CD4-positive, CD25-positive, alpha-beta regulatory T cell (primary cell): ENCODE data around the gene FCRL2. TPM values are rescaled to one million over a fixed set of nuclear protein-coding genes. Genes with fewer than 3 reads are reported as not detected.
"Not testable (repeated sequence)": the region's sequence is repeated elsewhere in the genome, so short reads cannot be mapped to it uniquely, and the experiment has no call there.

ENCODE experiments used
- ATAC-seq, 2 donors: fragments of 150-1000 bp; cut with Tn5 transposase; one replicate each; pipeline ENCODE4 v1.10.0; 2021; ENCODE audit warnings: low read depth in 2 of 2, moderate number of reproducible peaks in 2 of 2, moderate library complexity in 1 of 2
- DNase-seq, 3 donors: peaks; one replicate each; pipeline versions ENCODE4 v3.0.0 to v3.0.0-alpha.2; 2012 to 2022; ENCODE audit warnings: mixed read lengths in 1 of 3
- H3K27ac ChIP-seq: one replicate; pipeline ENCODE4 v1.7.0; 2013; ENCODE audit warnings: mild to moderate bottlenecking, low read length; ENCODE audit not compliant: insufficient read depth, poor library complexity, severe bottlenecking
- H3K27me3 ChIP-seq: one replicate; pipeline ENCODE4 v1.7.0; 2013; ENCODE audit warnings: low read length; ENCODE audit not compliant: control insufficient read depth, insufficient read depth
- H3K36me3 ChIP-seq: one replicate; pipeline ENCODE4 v1.7.0; 2013; ENCODE audit warnings: mild to moderate bottlenecking, low read length, moderate library complexity; ENCODE audit not compliant: control insufficient read depth, insufficient read depth
- H3K4me1 ChIP-seq: 2 replicates; pipeline ENCODE4 v1.7.0; 2013; ENCODE audit warnings: mild to moderate bottlenecking, low read length; ENCODE audit not compliant: insufficient read depth, control insufficient read depth, poor library complexity, severe bottlenecking
- H3K4me3 ChIP-seq: one replicate; pipeline ENCODE4 v1.7.0; 2013; ENCODE audit warnings: low read depth, mild to moderate bottlenecking, low read length, moderate library complexity
- H3K9me3 ChIP-seq, 2 experiments: 1 replicate in 1 of 2; 2 replicates in 1 of 2; pipeline ENCODE4 v1.7.0; 2013; ENCODE audit warnings: low read length in 2 of 2, mild to moderate bottlenecking in 1 of 2, moderate library complexity in 1 of 2; ENCODE audit not compliant: control insufficient read depth in 2 of 2
- H3K27ac Mint-ChIP-seq, 3 donors: one replicate each; pipeline ENCODE4 v1.8.0; 2020 to 2022; ENCODE audit warnings: mild to moderate bottlenecking in 3 of 3, mixed read lengths in 3 of 3, moderate library complexity in 2 of 3
- H3K27me3 Mint-ChIP-seq: one replicate; pipeline ENCODE4 v1.8.0; 2022; ENCODE audit warnings: mild to moderate bottlenecking, mixed read lengths
- H3K36me3 Mint-ChIP-seq: one replicate; pipeline ENCODE4 v1.8.0; 2020; ENCODE audit warnings: mixed read lengths
- H3K4me1 Mint-ChIP-seq, 4 donors: one replicate each; pipeline ENCODE4 v1.8.0; 2020 to 2022; ENCODE audit warnings: mixed read lengths in 4 of 4, mild to moderate bottlenecking in 1 of 4
- H3K4me3 Mint-ChIP-seq, 4 donors: one replicate each; pipeline ENCODE4 v1.8.0; 2020 to 2022; ENCODE audit warnings: mild to moderate bottlenecking in 4 of 4, mixed read lengths in 4 of 4, moderate library complexity in 3 of 4
- H3K9me3 Mint-ChIP-seq, 7 donors: one replicate each; pipeline ENCODE4 v1.8.0; 2020 to 2022; ENCODE audit warnings: mixed read lengths in 7 of 7, mild to moderate bottlenecking in 3 of 7, moderate library complexity in 2 of 7
- polyA plus RNA-seq, 4 donors: library from polyadenylated mRNA; unstranded; fragments of 300-500 nt; fragmentation: Illumina TruSeq; gene quantifications; one replicate each; pipeline ENCODE4 v1.2.3, GENCODE V29; 2021
- total RNA-seq: library from RNA; stranded (reverse); gene quantifications from one replicate; pipeline ENCODE4 v1.2.3, GENCODE V29; 2022

FCRL2 gene
- total and polyA plus RNA-seq, 5 donors from 2014 or later: 0.09 to 0.17 (median 0.15) TPM; not detected in 2

DNA sequence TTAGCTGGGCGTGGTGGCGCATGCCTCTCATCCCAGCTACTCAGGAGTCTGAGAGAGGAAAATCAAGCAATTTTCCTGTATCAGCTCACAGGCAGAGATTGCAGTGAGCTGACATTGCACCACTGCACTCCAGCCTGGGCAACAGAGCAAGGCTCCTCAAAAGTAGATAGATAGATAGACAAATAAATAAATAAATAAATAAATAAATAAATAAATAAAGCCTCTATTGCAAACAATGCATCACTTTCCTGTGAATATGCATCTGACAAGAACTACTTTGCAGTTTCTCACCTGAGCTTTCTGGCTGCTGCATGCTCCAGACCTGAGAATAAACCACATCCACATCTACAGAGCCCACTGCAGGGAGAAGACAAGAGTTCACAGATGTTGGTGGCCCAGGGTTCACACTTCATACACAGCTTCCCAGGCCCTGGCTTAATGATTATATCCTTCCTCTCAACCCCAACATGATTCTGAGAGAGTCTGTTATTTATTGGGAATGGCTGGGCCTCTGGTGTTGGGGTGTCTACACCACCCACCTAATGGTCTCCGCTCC lies 28.6 kb downstream of the FCRL2 start:
- no peak for DNase-seq

DNA sequence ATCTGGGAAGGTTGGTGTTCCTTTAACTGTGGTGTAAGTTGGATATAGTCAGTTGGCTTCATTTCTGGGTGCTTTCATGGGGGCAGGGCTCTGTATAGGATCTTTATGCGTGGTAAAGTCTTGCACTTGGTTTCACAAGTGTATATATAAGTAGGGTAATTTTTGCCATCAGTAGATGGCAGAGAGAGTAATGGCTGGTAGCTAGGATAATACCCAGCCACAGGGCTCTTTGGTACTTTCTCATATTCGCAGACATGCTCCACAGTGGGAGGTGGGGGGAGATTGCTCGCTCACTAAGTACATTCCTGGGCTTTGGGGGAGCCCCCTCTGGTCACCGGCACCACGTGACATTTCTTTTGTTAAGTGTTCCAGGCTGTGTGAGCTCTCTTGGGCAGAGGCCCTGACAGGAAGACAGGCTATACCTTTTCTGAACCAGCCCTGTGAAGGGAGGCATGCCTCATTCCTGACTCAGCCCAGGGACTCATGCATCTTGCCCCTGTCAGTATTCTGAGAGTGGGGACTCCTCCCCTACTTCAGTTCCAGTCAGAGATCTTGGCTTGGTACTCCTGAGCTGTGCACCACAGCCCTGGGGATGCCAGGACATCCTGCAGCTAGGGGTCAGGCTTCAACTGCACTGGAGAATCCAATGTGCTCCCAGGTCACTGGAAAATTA lies 37.6 kb downstream of the FCRL2 start:
- Mint-ChIP-seq H3K9me3 (peaks cover 0 to 2% (median 0%) of the 10 kb centered on the region in 7 donors), H3K4me3 (no peak overlapping the region), H3K27ac (no peak overlapping the region), H3K27me3 (no peaks in the 10 kb centered on the region), H3K4me1 (peaks cover under 1 to 20% (median 7%) of the 10 kb centered on the region in 4 donors), H3K36me3 (no peaks in the 10 kb centered on the region)
- DNase-seq (no peak), ATAC-seq (no peak)
- H3K4me3 ChIP-seq: no peak overlapping the region
- no peaks in the 10 kb centered on the region for H3K27me3 ChIP-seq
- peaks cover 4% of the 10 kb centered on the region for H3K4me1 ChIP-seq
- no peak overlapping the region for H3K27ac ChIP-seq
- no peaks in the 10 kb centered on the region for H3K36me3 ChIP-seq
- H3K9me3 ChIP-seq: no peaks in the 10 kb centered on the region

More for the DNA sequence above, 28.6 kb downstream of the FCRL2 start:
- no peaks in the 10 kb centered on the region for H3K27me3 ChIP-seq
- Mint-ChIP-seq H3K27me3 (no peaks in the 10 kb centered on the region), H3K4me1 (peaks cover 0 to 19% (median 3%) of the 10 kb centered on the region in 4 donors), H3K4me3 (no peak overlapping the region), H3K9me3 (peaks cover 0 to 1% (median 0%) of the 10 kb centered on the region in 7 donors), H3K36me3 (no peaks in the 10 kb centered on the region), H3K27ac (peak overlapping the region in 1 of 3 donors; percentile 58)
- peaks cover 5% of the 10 kb centered on the region for H3K4me1 ChIP-seq
- no peaks in the 10 kb centered on the region for H3K9me3 ChIP-seq
- no peak overlapping the region for H3K4me3 ChIP-seq
- no peaks in the 10 kb centered on the region for H3K36me3 ChIP-seq
- no peak overlapping the region for H3K27ac ChIP-seq
- ATAC-seq: no peak

DNA sequence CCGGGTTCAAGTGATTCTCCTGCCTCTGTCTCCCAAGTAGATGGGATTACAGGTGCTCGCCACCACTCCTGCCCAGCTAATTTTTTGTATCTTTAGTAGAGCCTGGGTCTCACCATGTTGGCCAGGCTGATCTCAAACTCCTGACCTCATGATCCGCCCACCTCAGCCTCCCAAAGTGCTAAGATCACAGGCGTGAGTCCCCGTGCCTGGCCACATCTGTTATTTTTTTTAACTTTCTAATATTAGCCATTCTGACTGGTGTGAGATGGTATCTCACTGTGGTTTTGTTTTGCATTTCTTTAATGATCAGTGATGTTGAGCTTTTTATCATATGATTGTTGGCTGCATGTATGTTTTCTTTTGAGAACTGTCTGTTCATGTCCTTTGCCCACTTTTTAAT lies 40.9 kb downstream of the FCRL2 start:
- not testable (repeated sequence) for H3K27me3 ChIP-seq, H3K27ac ChIP-seq, ATAC-seq, H3K27me3 Mint-ChIP-seq, H3K27ac Mint-ChIP-seq, H3K9me3 ChIP-seq, H3K9me3 Mint-ChIP-seq, H3K36me3 ChIP-seq, H3K4me3 Mint-ChIP-seq, H3K36me3 Mint-ChIP-seq, H3K4me3 ChIP-seq, DNase-seq
- H3K4me1 Mint-ChIP-seq: peaks cover 6 to 33% (median 12%) of the 10 kb centered on the region in 4 donors
- H3K4me1 ChIP-seq: peaks cover 11% of the 10 kb centered on the region

DNA sequence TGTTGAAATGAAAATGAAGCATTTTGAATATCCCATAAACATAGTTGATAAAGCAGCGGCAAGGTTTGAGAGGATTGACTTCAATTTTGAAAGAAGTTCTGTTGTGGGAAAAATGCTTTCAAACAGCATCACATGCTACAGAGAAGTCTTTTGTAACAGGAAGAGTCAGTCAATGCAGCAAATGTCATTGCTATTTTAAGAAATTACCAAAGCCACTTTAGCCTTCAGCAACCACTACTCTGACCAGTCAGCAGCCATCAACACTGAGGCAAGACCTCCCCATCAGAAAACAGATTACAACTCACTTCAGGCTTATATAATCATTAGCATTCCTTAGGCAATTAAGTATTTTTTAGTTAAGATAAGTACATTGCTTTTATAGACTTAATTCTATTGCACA lies 42.6 kb downstream of the FCRL2 start:
- Mint-ChIP-seq H3K9me3 (peaks cover 0 to 6% (median 0%) of the 10 kb centered on the region in 7 donors), H3K27me3 (no peaks in the 10 kb centered on the region), H3K36me3 (no peaks in the 10 kb centered on the region), H3K4me3 (no peak overlapping the region), H3K4me1 (peaks cover 8 to 37% (median 15%) of the 10 kb centered on the region in 4 donors), H3K27ac (no peak overlapping the region)
- H3K9me3 ChIP-seq: no peaks in the 10 kb centered on the region
- no peak overlapping the region for H3K4me3 ChIP-seq
- H3K4me1 ChIP-seq: peaks cover 11% of the 10 kb centered on the region
- no peak for ATAC-seq
- no peak for DNase-seq
- no peak overlapping the region for H3K27ac ChIP-seq
- H3K36me3 ChIP-seq: no peaks in the 10 kb centered on the region
- H3K27me3 ChIP-seq: no peaks in the 10 kb centered on the region

DNA sequence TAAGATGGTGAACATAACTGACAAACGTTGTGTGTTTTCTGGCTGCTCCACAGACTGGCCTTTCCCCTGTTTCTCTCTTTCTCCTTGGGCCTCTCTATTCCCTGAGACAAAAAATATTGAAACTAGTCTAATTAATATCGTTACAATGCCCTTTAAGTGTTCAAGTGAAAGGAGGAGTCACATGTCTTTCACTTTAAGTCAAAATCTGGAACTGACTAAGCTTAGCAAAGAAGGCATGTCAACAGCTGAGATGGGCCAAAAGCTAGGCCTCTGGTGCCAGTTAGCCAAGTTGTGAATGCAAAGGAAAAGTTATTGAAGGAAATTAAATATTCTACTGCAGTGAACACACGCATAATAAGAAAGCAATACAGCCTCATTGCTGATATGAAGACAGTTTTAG lies 44.2 kb downstream of the FCRL2 start:
- peaks cover 8 to 40% (median 15%) of the 10 kb centered on the region in 4 donors for H3K4me1 Mint-ChIP-seq
- H3K27ac ChIP-seq: no peak overlapping the region
- no peak overlapping the region for H3K4me3 ChIP-seq
- H3K27me3 Mint-ChIP-seq: no peaks in the 10 kb centered on the region
- DNase-seq (peak in 1 of 3 donors; percentile 19), ATAC-seq (no peak)
- H3K4me3 Mint-ChIP-seq: no peak overlapping the region
- H3K4me1 ChIP-seq: peaks cover 11% of the 10 kb centered on the region
- no peaks in the 10 kb centered on the region for H3K36me3 Mint-ChIP-seq
- no peaks in the 10 kb centered on the region for H3K9me3 ChIP-seq
- no peaks in the 10 kb centered on the region for H3K36me3 ChIP-seq
- H3K27ac Mint-ChIP-seq: peak overlapping the region in 1 of 3 donors; percentile 65
- H3K9me3 Mint-ChIP-seq: peaks cover 0 to 9% (median 0%) of the 10 kb centered on the region in 7 donors
- H3K27me3 ChIP-seq: no peaks in the 10 kb centered on the region

DNA sequence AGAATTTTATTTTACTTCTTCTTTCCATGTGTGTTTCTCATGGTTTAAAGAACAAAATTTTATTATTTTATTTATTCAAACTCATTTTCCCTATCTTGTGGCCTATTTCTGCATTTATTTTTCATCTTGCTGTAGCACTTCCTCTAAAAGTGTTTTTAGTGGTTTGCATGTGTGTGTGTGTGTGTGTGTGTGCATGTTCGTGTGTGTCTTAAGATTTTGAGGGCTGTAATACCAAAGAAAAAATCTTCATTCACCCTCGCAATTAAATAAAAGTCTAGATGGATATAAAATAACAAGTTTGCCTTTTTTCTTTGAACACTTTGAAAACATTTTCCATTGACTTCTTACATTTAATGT lies 51.7 kb downstream of the FCRL2 start:
- H3K4me3 ChIP-seq: peak overlapping the region; percentile 71
- Mint-ChIP-seq H3K27ac (peak overlapping the region in 2 of 3 donors; percentile 50 to 86), H3K4me1 (peaks cover 13 to 54% (median 41%) of the 10 kb centered on the region in 4 donors), H3K4me3 (peak overlapping the region in 3 of 4 donors; percentile 19 to 80 (median 69)), H3K9me3 (peaks cover 0 to 23% (median 10%) of the 10 kb centered on the region in 7 donors), H3K36me3 (no peaks in the 10 kb centered on the region), H3K27me3 (no peaks in the 10 kb centered on the region)
- peaks cover 32% of the 10 kb centered on the region for H3K4me1 ChIP-seq
- peak in 2 of 3 donors; percentile 56 to 61 for DNase-seq
- no peak for ATAC-seq
- H3K27me3 ChIP-seq: no peaks in the 10 kb centered on the region
- no peaks in the 10 kb centered on the region for H3K36me3 ChIP-seq
- peak overlapping the region; percentile 64 for H3K27ac ChIP-seq
- H3K9me3 ChIP-seq: peaks cover 7 to 13% of the 10 kb centered on the region in 2 experiments

DNA sequence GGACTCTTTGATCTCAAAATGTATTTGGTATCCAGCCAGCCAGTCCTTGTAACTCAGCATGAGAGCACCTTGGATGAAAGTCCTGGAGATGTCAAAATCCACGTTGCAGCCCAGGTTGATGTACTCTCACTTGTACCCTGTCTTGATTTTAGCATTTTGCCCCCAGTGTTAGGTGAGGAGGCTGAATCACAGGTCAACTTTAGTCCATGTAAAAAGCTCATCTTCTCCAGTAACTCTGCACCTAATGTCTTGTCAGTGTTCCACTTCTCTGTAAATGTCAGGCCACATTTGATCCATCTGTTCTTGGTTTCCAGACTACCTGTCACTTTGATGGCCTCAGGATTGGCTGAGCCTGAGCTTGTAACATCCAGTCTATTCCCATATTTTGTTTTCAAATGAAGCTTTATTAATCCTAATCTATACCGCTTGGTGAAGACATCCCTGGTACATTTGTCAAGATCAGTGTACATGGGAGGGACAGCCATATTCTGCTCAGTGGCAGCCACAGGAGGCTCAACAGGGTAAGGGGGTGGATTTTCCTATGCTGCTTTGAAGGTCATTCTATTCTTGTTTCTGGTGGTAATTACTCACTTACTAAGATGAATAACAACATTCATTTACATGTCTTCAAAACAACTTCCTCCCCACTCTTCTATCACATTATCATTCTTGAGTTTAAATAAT lies 52.3 kb downstream of the FCRL2 start:
- DNase-seq: no peak

More for the DNA sequence above, 52.3 kb downstream of the FCRL2 start:
- peak overlapping the region; percentile 71 for H3K4me3 ChIP-seq
- Mint-ChIP-seq H3K27ac (peak overlapping the region; percentile 50 to 86 (median 81)), H3K27me3 (no peaks in the 10 kb centered on the region), H3K4me3 (peak overlapping the region; percentile 34 to 80 (median 64)), H3K4me1 (peaks cover 13 to 54% (median 41%) of the 10 kb centered on the region in 4 donors), H3K9me3 (peaks cover 0 to 23% (median 10%) of the 10 kb centered on the region in 7 donors), H3K36me3 (no peaks in the 10 kb centered on the region)
- H3K27me3 ChIP-seq: no peaks in the 10 kb centered on the region
- H3K4me1 ChIP-seq: peaks cover 32% of the 10 kb centered on the region
- no peaks in the 10 kb centered on the region for H3K36me3 ChIP-seq
- H3K27ac ChIP-seq: peak overlapping the region; percentile 64
- peak; percentile 35 to 44 for ATAC-seq
- H3K9me3 ChIP-seq: peaks cover 7 to 13% of the 10 kb centered on the region in 2 experiments
